Measurements from ENCODE around the gene IL11.

The IL11 gene

DNA sequence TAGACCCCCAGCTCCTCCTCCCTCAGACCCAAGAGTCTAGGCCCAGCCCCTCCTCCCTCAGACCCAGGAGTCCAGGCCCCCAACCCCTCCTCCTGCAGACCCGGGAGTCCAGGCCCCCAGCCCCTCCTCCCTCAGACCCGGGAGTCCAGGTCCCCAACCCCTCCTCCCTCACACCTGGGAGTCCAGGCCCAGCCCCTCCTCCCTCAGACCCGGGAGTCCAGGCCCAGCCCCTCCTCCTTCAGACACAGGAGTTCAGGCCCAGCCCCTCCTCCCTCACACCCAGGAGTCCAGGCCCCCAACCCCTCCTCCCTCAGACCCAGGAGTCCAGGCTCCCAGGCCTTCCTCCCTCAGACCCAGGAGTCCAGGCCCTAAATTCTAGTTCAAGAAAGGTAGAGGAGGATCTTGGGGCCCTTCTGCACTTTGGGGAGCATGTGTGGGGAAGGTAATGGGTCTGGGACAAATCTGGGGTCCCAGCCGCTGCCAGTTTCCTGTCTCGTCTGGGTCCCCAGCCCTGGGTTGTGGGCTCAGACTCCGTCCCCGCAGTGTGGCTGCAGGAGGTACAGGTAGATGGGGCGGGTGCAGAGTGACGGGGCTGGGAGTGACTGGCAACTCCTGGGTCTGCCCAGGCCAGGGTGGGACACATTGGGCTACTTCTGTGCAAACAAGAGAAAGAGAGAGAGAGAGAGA, 3.2 kb upstream of the IL11 start:
- H3K4me3 ChIP-seq (ENCODE audit: insufficient read depth, low read depth, low read length, poor library complexity, severe bottlenecking), result no peak overlapping the region
- no peaks in the 10 kb centered on the region for H3K36me3 ChIP-seq (ENCODE audit: control insufficient read depth, insufficient read depth, low read length)
- H3K4me1 ChIP-seq (ENCODE audit: control insufficient read depth, insufficient read depth, low read length, poor library complexity, severe bottlenecking), result peaks cover 15% of the 10 kb centered on the region
- no peaks in the 10 kb centered on the region for H3K9me3 ChIP-seq (ENCODE audit: control insufficient read depth, low read length)
- H3K27ac ChIP-seq (ENCODE audit: insufficient read depth, low read length, poor library complexity, severe bottlenecking), result no peak overlapping the region
- H3K27me3 ChIP-seq (replicated peaks; ENCODE audit: control insufficient read depth, insufficient read depth, low read length, poor library complexity, severe bottlenecking), result peaks cover 61% of the 10 kb centered on the region
- DNase-seq, result no peak

DNA sequence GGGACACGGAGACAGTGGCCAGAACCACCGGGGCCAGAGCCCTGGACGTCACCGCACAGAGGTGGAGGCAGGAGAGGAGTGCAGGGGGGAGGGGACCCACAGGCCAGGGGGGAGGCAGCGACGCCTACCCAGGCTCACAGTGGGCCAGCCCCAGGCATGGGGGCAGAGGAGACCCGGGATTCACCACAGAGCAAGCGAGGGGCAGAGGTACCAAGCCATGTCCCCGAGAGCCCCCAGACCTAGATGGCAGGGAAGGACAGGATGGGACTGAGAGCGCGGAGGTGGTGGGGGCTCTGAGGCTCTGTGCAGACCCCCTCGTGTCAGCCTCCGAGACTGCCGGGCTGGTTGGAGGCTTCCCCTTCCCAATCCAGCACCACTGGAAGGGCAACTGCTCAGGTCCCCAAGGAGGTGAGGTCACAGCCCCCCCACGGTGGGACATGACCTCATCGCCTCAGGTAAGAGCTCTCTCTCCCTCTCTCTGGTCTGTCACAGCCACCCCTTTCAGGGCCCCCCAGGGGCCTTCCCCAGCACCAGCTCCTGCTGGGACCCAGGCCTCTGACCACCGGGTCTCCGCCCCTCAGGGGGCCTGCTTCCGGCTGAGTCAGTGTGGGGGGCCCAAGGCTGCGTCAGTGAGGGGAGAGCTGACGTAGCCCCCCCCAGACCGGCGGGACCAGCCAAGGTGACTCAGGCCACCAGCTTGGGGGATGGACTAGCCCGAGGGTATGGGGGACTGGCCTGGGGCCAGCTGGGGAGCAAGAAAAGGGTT, 2.2 kb upstream of the IL11 start:
- Histone ChIP-seq H3K4me1 (ENCODE audit: control insufficient read depth, insufficient read depth, low read length, poor library complexity, severe bottlenecking) (peaks cover 15% of the 10 kb centered on the region), H3K4me3 (ENCODE audit: insufficient read depth, low read depth, low read length, poor library complexity, severe bottlenecking) (no peak overlapping the region), H3K27ac (ENCODE audit: insufficient read depth, low read length, poor library complexity, severe bottlenecking) (no peak overlapping the region), H3K9me3 (ENCODE audit: control insufficient read depth, low read length) (no peaks in the 10 kb centered on the region), H3K36me3 (ENCODE audit: control insufficient read depth, insufficient read depth, low read length) (no peaks in the 10 kb centered on the region), H3K27me3 (replicated peaks; ENCODE audit: control insufficient read depth, insufficient read depth, low read length, poor library complexity, severe bottlenecking) (peaks cover 67% of the 10 kb centered on the region)
- peak in 1 of 3 donors; percentile 16 for DNase-seq

DNA sequence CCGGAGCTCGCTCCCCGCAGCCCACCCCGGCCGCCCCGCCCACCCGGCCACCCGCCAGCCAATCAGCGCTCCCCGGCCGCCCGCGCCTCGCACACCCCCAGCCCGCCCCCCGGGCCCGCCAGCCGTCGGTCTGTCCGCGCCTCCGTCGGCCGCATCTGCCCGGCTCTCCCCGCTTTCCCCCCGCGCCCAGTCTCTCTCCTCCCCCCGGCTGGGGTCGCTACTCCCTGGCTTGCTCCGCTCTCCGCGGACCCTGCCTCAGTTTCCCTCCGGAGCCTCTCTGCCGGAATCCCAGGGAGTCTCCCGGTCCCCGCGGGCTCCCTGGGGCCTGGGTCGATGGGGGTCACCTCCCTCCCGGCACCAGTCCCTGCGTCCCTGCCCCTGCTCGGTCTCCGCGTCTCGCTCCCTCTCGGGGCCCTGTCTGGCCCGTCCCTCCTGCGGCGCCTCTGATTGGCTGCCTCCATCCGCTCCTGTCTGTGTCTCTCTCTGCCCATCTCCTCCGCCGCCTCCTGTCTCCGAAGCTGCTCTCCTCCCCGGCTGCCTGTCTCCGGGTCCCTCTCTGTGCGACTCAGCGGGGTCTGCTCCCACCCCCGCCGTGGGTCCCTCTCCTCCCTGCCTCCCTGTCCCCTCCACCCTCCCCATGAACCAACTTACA, 484 bp downstream of the IL11 start:
- peaks cover 15% of the 10 kb centered on the region for H3K4me1 ChIP-seq (ENCODE audit: control insufficient read depth, insufficient read depth, low read length, poor library complexity, severe bottlenecking)
- H3K36me3 ChIP-seq (ENCODE audit: control insufficient read depth, insufficient read depth, low read length), result no peaks in the 10 kb centered on the region
- peaks cover 60% of the 10 kb centered on the region for H3K27me3 ChIP-seq (replicated peaks; ENCODE audit: control insufficient read depth, insufficient read depth, low read length, poor library complexity, severe bottlenecking)
- DNase-seq, result peak in 1 of 3 donors; percentile 14
- H3K4me3 ChIP-seq (ENCODE audit: insufficient read depth, low read depth, low read length, poor library complexity, severe bottlenecking), result peak overlapping the region; percentile 45
- H3K9me3 ChIP-seq (ENCODE audit: control insufficient read depth, low read length), result no peaks in the 10 kb centered on the region
- no peak overlapping the region for H3K27ac ChIP-seq (ENCODE audit: insufficient read depth, low read length, poor library complexity, severe bottlenecking)

DNA sequence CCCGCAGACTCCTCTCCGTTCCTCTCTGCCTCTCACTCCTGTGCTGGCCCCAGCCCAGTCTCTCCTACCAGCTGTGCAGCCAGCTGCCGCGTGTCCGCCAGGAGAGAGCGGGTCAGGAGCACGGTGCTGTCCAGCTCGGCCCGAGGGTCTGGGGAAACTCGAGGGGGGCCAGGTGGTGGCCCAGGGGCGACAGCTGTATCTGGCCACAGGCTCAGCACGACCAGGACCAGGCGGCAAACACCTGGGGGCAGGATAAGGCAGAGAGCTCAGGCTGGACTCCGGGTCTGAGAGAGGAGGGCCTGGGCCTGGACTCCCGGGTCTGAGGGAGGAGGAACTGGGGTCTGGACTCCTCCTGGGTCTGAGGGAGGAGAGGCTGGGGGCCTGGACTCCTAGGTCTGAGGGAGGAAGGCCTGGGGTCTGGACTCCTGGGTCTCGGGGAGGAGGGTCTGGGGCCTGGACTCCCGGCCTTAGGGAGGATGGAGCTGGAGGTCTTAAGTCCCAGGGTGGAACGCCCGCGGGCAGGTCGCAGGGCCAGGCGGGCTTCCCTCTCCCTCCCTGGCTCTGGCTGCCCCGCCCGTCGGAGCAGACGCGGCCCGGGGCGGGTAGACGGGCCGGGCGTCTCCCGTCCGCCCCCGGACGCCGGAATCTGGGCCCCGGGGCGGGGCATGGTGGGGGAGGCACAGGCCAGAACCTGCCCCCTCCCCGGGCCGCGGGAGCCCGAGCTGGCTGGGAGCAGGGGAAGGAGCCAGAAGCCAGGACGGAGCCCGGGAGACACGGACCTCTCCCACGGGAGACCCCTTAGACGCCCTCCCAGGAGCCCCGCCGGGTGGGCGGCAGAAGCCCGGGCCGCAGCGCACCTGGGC, 1.3 kb downstream of the IL11 start:
- H3K27me3 ChIP-seq (replicated peaks; ENCODE audit: control insufficient read depth, insufficient read depth, low read length, poor library complexity, severe bottlenecking), result peaks cover 52% of the 10 kb centered on the region

DNA sequence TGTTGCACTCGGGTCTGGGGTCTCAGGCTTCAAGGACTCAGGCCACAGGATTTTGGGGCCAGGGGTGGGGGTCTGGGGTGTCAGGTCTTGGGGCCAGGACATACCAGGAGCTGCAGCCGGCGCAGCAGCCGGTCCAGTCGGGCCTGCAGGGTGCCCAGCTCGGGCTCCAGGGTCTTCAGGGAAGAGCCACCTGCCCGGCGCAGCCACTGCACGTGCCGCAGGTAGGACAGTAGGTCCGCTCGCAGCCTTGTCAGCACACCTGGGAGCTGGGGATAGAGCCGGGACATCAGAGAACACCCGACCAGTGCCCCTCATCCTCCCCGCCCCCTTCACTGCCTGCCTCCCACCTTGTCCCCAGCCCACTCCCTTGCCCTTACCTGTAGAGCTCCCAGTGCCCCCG, 2.2 kb downstream of the IL11 start:
- DNase-seq, result no peak
- no peak overlapping the region for H3K27ac ChIP-seq (ENCODE audit: insufficient read depth, low read length, poor library complexity, severe bottlenecking)
- no peak overlapping the region for H3K4me3 ChIP-seq (ENCODE audit: insufficient read depth, low read depth, low read length, poor library complexity, severe bottlenecking)
- H3K36me3 ChIP-seq (ENCODE audit: control insufficient read depth, insufficient read depth, low read length), result no peaks in the 10 kb centered on the region
- H3K9me3 ChIP-seq (ENCODE audit: control insufficient read depth, low read length), result no peaks in the 10 kb centered on the region
- peaks cover 44% of the 10 kb centered on the region for H3K27me3 ChIP-seq (replicated peaks; ENCODE audit: control insufficient read depth, insufficient read depth, low read length, poor library complexity, severe bottlenecking)
- peaks cover 15% of the 10 kb centered on the region for H3K4me1 ChIP-seq (ENCODE audit: control insufficient read depth, insufficient read depth, low read length, poor library complexity, severe bottlenecking)

More for the DNA sequence above, 1.3 kb downstream of the IL11 start:
- H3K4me3 ChIP-seq (ENCODE audit: insufficient read depth, low read depth, low read length, poor library complexity, severe bottlenecking), result no peak overlapping the region
- no peak for DNase-seq
- H3K9me3 ChIP-seq (ENCODE audit: control insufficient read depth, low read length), result no peaks in the 10 kb centered on the region
- no peaks in the 10 kb centered on the region for H3K36me3 ChIP-seq (ENCODE audit: control insufficient read depth, insufficient read depth, low read length)
- H3K4me1 ChIP-seq (ENCODE audit: control insufficient read depth, insufficient read depth, low read length, poor library complexity, severe bottlenecking), result peaks cover 15% of the 10 kb centered on the region
- no peak overlapping the region for H3K27ac ChIP-seq (ENCODE audit: insufficient read depth, low read length, poor library complexity, severe bottlenecking)

DNA sequence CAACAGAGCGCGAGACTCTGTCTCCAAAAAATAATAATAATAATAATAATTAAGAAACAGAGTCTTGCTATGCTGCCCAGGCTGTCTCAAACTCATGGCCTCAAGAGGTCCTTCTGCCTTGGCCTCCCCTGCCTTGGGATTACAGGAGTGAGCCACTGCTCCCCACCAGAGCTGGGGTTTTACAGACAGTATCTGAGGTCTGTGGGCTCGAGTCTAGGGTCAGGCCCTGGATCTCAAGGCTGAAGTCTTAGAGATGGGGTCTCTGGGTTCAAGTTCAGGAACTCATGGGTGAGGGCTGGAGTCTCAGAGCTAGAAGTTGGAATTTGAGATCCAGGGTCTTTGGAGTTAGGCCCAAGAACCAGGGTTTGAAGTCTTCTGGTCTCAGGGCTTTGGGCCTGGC, 3.5 kb downstream of the IL11 start:
- Histone ChIP-seq H3K27me3 (replicated peaks; ENCODE audit: control insufficient read depth, insufficient read depth, low read length, poor library complexity, severe bottlenecking) (peaks cover 31% of the 10 kb centered on the region), H3K9me3 (ENCODE audit: control insufficient read depth, low read length) (no peaks in the 10 kb centered on the region), H3K36me3 (ENCODE audit: control insufficient read depth, insufficient read depth, low read length) (no peaks in the 10 kb centered on the region), H3K4me1 (ENCODE audit: control insufficient read depth, insufficient read depth, low read length, poor library complexity, severe bottlenecking) (peaks cover 15% of the 10 kb centered on the region), H3K27ac (ENCODE audit: insufficient read depth, low read length, poor library complexity, severe bottlenecking) (no peak overlapping the region), H3K4me3 (ENCODE audit: insufficient read depth, low read depth, low read length, poor library complexity, severe bottlenecking) (no peak overlapping the region)
- DNase-seq, result no peak

DNA sequence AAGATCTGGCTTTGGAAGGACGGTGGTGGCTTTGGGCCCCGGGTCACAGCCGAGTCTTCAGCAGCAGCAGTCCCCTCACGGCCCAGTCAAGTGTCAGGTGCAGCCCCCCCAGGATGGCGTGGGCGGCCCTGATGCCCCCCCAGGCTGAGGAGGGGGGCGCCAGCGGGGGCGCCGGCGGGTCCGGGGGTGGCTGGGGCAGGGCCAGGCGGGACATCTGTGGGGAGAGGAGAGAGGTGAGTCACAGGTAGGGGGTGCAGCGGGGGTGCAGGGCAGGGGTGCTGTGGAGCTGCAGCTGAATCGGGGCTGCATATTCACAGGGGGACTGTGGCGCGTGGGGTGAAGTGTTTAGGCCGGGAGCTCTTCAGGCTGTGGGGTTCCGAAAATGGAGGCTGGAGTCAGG, 4.3 kb downstream of the IL11 start:
- Histone ChIP-seq H3K36me3 (ENCODE audit: control insufficient read depth, insufficient read depth, low read length) (no peaks in the 10 kb centered on the region), H3K4me1 (ENCODE audit: control insufficient read depth, insufficient read depth, low read length, poor library complexity, severe bottlenecking) (peaks cover 15% of the 10 kb centered on the region), H3K27me3 (replicated peaks; ENCODE audit: control insufficient read depth, insufficient read depth, low read length, poor library complexity, severe bottlenecking) (peaks cover 28% of the 10 kb centered on the region), H3K27ac (ENCODE audit: insufficient read depth, low read length, poor library complexity, severe bottlenecking) (no peak overlapping the region), H3K4me3 (ENCODE audit: insufficient read depth, low read depth, low read length, poor library complexity, severe bottlenecking) (no peak overlapping the region), H3K9me3 (ENCODE audit: control insufficient read depth, low read length) (no peaks in the 10 kb centered on the region)
- DNase-seq, result no peak

DNA sequence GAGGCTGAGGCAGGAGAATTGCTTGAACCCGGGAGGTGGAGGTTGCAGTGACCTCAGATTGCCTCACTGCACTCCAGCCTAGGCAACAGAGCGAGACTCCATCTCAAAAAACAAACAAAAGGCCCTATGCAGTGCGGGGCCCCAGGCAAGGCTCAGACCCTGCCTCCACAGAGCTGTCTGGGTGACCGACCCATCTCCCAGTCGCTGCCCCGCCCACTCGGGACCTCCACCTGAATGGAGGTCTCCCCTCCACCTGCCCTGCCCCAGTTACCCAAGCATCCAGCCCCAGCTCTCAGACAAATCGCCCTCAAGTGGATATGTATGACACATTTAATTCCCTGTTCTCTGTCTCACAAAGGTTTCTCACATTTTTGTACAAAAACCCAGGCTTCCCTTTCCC, 5.0 kb downstream of the IL11 start:
- Histone ChIP-seq H3K4me3 (ENCODE audit: insufficient read depth, low read depth, low read length, poor library complexity, severe bottlenecking) (no peak overlapping the region), H3K27ac (ENCODE audit: insufficient read depth, low read length, poor library complexity, severe bottlenecking) (no peak overlapping the region), H3K36me3 (ENCODE audit: control insufficient read depth, insufficient read depth, low read length) (no peaks in the 10 kb centered on the region), H3K9me3 (ENCODE audit: control insufficient read depth, low read length) (no peaks in the 10 kb centered on the region), H3K4me1 (ENCODE audit: control insufficient read depth, insufficient read depth, low read length, poor library complexity, severe bottlenecking) (peaks cover 15% of the 10 kb centered on the region), H3K27me3 (replicated peaks; ENCODE audit: control insufficient read depth, insufficient read depth, low read length, poor library complexity, severe bottlenecking) (peaks cover 22% of the 10 kb centered on the region)
- no peak for DNase-seq

DNA sequence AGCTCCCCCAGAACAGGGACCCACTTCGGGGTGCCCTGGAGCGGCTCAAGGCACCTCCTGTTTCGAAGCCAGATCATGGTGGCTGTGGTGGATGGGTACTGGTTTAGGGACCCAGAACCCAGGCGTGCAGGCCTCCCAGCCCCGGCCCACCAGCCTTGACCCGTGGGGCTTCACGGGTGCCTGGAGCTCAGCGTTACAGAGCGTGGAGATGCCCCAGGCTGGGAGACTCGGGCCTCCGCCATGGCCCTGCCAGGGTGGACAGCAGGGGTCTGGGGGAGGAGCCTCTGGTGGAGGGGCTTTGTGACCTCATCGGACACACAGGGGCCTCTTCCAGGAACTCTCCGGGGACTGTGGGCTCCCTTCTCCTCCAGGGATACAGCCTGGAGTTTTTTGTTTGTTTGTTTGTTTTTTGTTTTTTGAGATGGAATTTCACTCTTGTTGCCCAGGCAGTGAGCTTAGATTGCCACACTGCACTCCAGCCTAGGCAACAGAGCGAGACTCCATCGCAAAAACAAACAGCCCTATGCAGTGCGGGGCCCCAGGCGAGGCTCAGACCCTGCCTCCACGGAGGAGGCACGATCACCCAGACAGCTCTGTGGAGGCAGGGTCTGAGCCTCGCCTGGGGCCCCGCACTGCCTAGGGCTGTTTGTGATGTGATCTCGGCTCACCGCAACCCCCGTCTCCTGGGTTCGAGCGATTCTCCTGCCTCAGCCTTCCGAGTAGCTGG, 7.1 kb downstream of the IL11 start, which contains the start of gene GARIN5B:
GARIN5B (minus strand) TSS at position 271 of the 727 bp plus-strand sequence; CDS start at position 77, 194 bp downstream.
- H3K4me1 ChIP-seq (ENCODE audit: control insufficient read depth, insufficient read depth, low read length, poor library complexity, severe bottlenecking), result no peaks in the 10 kb centered on the region
- DNase-seq, result no peak
- H3K36me3 ChIP-seq (ENCODE audit: control insufficient read depth, insufficient read depth, low read length), result no peaks in the 10 kb centered on the region
- no peaks in the 10 kb centered on the region for H3K9me3 ChIP-seq (ENCODE audit: control insufficient read depth, low read length)
- H3K4me3 ChIP-seq (ENCODE audit: insufficient read depth, low read depth, low read length, poor library complexity, severe bottlenecking), result no peak within 1 kb of the TSS
- H3K27ac ChIP-seq (ENCODE audit: insufficient read depth, low read length, poor library complexity, severe bottlenecking), result no peak within 1 kb of the TSS
- peaks cover 3% of the 10 kb centered on the region for H3K27me3 ChIP-seq (replicated peaks; ENCODE audit: control insufficient read depth, insufficient read depth, low read length, poor library complexity, severe bottlenecking)
